Activated naive CD4-positive, alpha-beta T cell (primary cell): ENCODE data around the gene SLC7A6.

ENCODE experiments used
- DNase-seq, 4 experiments: peaks; one replicate each; lab custom pipeline; 2025; lab: John Stamatoyannopoulos, UW

Gene SLC7A6

GRCh38 chr16:68346892-68347480 lies 82.7 kb downstream of the SLC7A6 start:
- DNase-seq = no peak

- no peak for DNase-seq
Observed at GRCh38 chr16:68347605-68348004, 83.3 kb downstream of the SLC7A6 start.

GRCh38 chr16:68348639-68349445 lies 84.5 kb downstream of the SLC7A6 start:
- DNase-seq = no peak

- no peak for DNase-seq
Observed at GRCh38 chr16:68349838-68350410, 85.6 kb downstream of the SLC7A6 start.

- no peak for DNase-seq
Observed at GRCh38 chr16:68350813-68351350, 86.6 kb downstream of the SLC7A6 start.
